ENCODE results near the gene UPP2.

UPP2 gene

GRCh38 chr2:158131919-158132566 is 30.4 kb downstream of the UPP2 start:
- DNase-seq, result no peak

GRCh38 chr2:158134055-158134454 is 32.4 kb downstream of the UPP2 start:
- no peak for DNase-seq
- intact Hi-C loops (cut with DNase I), result no loop called here

More at GRCh38 chr2:158131919-158132566, 30.4 kb downstream of the UPP2 start:
- intact Hi-C loops (cut with DNase I), result no loop called here

DNA sequence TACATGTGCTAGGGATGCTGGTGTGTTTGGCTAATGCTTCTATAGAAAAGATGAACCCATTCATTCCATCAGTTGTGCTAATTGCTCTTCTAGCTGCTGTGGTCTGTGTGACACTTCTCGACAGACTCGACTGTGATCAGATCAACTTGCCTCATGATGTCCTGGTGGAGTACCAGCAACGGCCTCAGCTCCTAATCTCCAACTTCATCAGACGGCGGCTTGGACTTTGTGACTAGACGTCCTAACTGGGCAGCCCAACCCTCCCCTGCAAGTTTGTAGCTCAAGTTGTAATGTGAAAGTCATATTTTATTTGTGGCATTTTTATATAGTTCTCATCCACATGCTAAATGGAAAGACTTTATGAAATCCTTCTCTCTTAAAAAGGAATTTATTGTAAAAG is 33.0 kb downstream of the UPP2 start:
- intact Hi-C loops (cut with DNase I), result no loop called here

DNA sequence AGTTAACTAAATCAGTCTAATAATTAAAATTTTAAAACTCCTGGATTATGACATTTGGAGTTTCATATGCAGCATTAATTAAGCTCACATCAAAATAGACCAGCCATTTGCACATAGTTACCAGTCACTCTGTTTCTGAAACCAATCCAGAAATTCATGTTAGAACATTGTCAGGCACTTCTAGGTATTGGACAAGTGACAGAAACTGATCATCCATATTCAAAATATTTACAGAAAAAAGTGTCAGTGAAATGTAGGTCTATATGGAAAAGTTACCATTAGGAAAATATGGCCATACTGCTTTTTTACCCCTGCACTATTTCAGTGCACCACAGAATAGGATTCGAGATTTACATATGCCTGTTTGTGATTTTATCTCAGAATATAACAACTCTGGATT is 33.4 kb downstream of the UPP2 start:
- DNase-seq, result no peak
- intact Hi-C loops (cut with DNase I), result no loop called here

More for the DNA sequence above, 33.0 kb downstream of the UPP2 start:
- DNase-seq, result no peak

DNA sequence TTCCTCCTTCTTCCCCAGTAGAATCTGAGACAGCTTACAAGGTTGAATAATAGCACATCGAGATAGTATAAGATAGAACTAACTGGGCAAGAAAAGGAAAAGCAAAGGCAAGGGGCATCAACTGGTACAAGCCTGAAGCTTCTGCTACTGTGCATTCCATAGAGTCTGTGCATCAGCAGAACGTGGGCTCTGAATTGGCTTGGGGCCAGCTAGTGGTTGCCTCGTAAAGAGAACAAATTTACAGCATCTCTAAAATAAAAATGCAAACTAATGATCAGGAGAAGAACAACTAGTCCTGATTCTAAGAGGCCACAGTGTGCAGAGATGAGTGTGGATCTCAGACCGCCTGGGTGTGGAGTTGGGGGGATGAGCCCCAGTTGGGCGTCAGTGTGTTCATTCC is 36.6 kb downstream of the UPP2 start:
- DNase-seq, result no peak
- intact Hi-C loops (cut with DNase I), result no loop called here

GRCh38 chr2:158140201-158140600 is 38.5 kb downstream of the UPP2 start:
- no peak for DNase-seq
- intact Hi-C loops (cut with DNase I), result no loop called here

GRCh38 chr2:158142165-158142564 is 40.5 kb downstream of the UPP2 start:
- no peak for DNase-seq
- intact Hi-C loops (cut with DNase I), result no loop called here

DNA sequence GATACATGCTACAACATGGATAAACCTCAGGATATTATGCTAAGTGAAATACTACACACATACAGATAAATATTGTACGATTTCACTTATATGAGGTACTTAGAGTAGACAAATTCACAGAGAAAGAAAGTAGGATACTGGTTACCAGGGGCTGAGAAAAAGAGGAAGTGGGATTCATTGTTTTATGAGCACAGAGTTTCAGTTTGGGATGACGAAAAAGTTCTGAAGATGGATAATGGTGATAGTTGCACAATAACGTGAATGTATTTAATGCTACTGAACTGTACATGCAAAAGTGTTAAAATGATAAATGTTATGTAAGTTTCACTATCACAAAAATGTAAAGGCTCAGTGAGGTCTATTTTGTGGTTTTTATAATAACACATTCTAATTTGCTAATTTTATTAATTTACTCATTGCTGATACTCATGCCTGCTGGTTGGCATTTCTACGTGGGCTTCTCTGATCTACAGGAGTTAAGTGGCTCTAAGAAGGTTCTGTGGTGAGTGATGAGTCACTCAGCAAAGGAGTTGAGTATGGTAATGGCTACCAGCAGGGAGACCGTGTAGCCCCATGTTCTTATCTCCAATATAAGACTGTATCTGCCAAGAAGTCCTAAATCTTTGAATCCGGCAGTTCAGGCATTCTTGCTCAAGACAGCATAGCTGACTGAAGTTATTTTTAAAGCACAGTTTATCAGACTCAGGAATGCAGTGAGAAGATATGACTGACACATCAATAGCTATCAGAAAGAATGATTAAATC is 41.1 kb downstream of the UPP2 start:
- intact Hi-C loops (cut with DNase I), result no loop called here
- no peak for DNase-seq

DNA sequence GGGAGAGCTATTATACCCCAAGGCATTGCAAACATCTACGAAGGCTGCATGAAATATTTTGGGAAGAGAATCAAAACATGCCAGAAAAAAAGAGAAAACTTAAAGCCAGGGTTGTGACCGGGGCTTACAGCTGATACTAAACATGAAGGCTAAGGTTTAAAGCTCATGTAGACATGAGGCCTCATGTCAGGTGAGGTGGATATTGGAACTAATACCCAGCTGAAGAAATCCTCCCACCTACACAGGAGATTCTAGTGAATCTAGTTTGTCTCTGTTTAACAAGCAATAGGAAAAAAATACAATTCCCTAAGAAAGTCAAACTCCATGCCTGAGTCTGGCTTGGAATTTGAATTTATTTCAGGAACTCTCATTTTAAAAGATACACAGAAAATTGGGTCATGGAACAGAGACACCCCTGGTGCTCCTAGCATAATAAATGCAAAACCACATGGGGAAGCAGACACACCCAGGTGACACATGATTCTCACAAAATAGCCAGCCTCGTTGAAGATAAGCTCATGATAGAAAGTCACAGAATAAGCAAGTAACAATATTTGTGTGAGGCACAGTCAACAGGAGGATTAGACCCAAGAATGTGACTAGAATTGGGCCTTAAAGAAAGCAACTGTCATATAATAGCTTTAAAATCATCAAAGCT is 42.2 kb downstream of the UPP2 start:
- intact Hi-C loops (cut with DNase I), result no loop called here
- no peak for DNase-seq

- intact Hi-C loops (cut with DNase I), result no loop called here
- DNase-seq, result no peak
Measured at GRCh38 chr2:158144914-158145625, 43.4 kb downstream of the UPP2 start.

DNA sequence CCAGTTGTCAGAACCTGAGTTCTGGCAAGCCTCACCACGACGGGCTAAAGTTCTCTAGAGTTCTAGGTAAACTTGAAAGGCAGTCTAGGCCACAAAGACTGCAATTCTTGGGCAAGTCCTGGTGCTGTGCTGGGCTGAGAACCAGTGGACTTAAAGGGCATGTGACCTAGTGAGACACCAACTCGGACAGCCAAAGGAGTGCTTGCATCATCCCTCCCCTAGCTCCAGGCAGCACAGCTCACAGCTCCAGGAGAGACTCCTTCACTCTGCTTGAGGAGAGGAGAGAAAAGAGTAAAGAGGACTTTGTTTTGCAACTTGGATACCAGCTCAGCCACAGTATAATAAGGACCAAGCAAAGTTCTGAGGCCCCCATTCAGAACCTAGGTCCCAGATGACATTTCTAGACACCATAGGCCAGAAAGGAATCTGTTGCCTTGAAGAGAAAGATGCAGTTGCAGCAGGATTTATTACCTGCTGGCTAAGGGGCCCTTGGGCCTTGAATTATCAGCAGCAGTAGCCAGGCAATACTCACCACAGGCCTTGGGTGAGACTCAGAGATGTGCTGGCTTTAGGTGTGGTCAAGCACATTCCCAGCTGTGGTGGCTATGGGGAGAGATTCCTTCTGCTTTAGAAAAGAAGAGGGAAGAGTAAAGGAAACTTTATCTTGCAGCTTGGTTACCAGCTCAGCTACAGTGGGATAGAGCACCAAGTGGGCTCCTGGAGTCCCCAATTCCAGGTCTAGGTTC is 51.8 kb downstream of the UPP2 start:
- no peak for DNase-seq
- intact Hi-C loops (cut with DNase I), result no loop called here

- intact Hi-C loops (cut with DNase I), result no loop called here
- no peak for DNase-seq
Measured at GRCh38 chr2:158154596-158154995, 52.9 kb downstream of the UPP2 start.

DNA sequence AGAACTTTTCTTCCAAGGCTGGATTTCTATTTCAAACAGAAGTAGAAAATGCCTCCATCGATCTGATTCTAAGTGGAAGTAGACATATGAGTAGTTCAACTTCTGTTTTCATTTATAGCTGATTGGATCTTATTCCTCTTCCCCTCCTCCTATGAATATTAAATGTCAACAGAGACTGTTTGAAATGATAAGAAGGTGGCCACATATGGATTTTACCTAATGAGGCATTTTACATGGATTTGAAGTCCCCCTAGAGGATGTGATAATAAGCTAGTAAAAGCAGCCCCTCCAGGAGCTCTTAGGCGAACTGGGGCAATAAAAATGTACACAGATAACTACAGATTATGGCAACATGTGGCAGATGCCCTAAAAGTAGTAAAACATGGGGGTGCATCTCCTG is 71.0 kb downstream of the UPP2 start:
- intact Hi-C loops (cut with DNase I), result no loop called here
- DNase-seq, result no peak

DNA sequence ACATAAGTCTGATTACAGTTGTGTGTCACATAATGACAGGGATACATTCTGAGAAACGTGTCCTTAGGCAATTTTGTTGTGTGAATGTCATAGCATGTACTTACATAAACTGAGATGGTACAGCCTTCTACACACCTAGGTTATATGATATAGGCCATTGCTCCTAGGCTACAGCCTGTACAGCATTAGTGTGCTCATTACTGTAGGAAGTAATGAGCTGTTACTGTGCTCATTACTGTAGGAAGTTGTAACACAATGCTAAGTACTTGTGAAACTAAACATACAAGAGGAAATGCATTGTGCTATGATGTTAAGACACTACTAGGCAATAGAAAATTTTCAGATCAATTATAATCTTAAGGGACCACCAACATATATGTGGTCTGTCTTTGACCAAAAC is 72.8 kb downstream of the UPP2 start:
- no peak for DNase-seq
- intact Hi-C loops (cut with DNase I), result no loop called here

DNA sequence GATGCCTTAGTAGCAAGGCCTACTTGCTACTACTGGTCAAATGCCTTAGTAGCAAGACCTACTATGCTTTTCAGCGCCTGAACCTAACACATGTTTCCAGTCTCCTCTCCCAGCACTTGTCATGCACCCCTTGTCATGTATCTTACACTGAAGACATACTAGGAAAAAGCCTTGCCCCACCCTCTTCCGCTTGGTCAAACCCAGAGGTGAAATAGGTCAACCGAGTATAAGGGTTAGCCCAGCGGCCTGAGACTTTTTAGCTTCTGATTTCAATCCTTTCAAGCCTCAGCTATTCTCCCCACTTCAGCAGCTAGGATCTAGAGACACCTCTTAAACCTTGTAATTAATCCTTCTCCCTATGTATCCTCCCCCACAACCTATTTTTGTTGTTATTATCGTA is 73.3 kb downstream of the UPP2 start:
- DNase-seq, result no peak
- intact Hi-C loops (cut with DNase I), result no loop called here

- DNase-seq, result no peak
- intact Hi-C loops (cut with DNase I), result no loop called here
Measured at GRCh38 chr2:158178646-158179045, 77.0 kb downstream of the UPP2 start.

DNA sequence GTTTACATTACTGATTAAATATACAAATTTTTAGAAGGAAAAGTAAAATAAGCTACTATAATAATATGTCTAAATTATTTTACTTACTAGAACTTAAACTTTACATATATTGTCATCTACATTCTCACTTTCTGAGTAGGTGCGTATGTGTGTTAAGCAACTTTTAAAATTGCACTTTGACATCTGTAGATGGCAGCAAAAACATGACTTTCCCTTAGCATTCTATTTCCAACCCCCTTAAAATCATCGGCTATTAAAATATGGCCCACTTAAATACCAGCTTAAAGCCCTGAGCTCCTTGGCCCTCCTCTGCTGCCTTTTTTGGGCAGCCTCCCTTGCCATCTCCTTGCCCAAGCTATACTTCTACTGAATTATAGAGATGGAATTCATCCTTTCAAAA is 78.0 kb downstream of the UPP2 start:
- intact Hi-C loops (cut with DNase I), result loop anchor here (10.0 kb wide), 3 partner anchors 275 to 575 kb away; partner anchors contain the start of genes CCDC148 and PKP4
- no peak for DNase-seq

GRCh38 chr2:158181171-158181570 is 79.5 kb downstream of the UPP2 start:
- intact Hi-C loops (cut with DNase I), result loop anchor here (10.0 kb wide), 3 partner anchors 274 to 574 kb away; partner anchors contain the start of genes CCDC148 and PKP4
- DNase-seq, result no peak
